Lower leg skin (tissue), 4 donors: ENCODE data around the gene RBM4. TPM values are rescaled to one million over a fixed set of nuclear protein-coding genes. Genes with fewer than 3 reads are reported as not detected.

ENCODE experiments used
- DNase-seq, 2 donors: peaks; one replicate each; pipeline ENCODE4 v3.0.0-alpha.2; 2019; ENCODE audit warnings: low spot score in 2 of 2
- H3K4me3 ChIP-seq: fragments of 200-600 bp; sonication (generic); 2 replicates; pipeline ENCODE4 v1.5.1; 2017; ENCODE audit warnings: mild to moderate bottlenecking, low read depth; ENCODE audit not compliant: poor library complexity, severe bottlenecking
- CTCF ChIP-seq, 3 donors: fragments of 450-650 bp; IDR thresholded peaks; one replicate each; pipeline ENCODE4 v1.5.1; 2016; ENCODE audit warnings: antibody characterized with exemption in 3 of 3, mild to moderate bottlenecking in 3 of 3, moderate library complexity in 2 of 3
- POLR2A ChIP-seq, 2 donors: fragments of 450-650 bp; IDR thresholded peaks; one replicate each; pipeline ENCODE4 v1.6.1; 2016 to 2017; ENCODE audit warnings: antibody characterized with exemption in 2 of 2, mild to moderate bottlenecking in 1 of 2, moderate library complexity in 1 of 2
- WGBS, 2 donors: methylation state at CpG; one replicate each; pipeline ENCODE4 v1.1.5; 2018; 5-methylcytosine and 5-hydroxymethylcytosine counted together
- intact Hi-C: fragments of 100-400 bp; cut with DNase I; formaldehyde crosslinking; loops from one replicate; pipeline ENCODE4 v1.15.0; 2023; ENCODE audit warnings: low total_unique reads
- total RNA-seq, 4 donors: library from RNA; depleted of rRNA; stranded (reverse); fragments of >200 nt; gene quantifications; one replicate each; pipeline ENCODE4 v1.1.0, GENCODE V29; 2016

RBM4 gene
- total RNA-seq, 4 donors from 2014 or later = 59.2 to 96.6 (median 76.0) TPM

- WGBS, 2 donors = 77 to 79% methylated on average over 2 of the region's 2 CpGs
- TF ChIP-seq CTCF (IDR thresholded peaks at IDR 0.05) = no peak
- no peak for TF ChIP-seq POLR2A (IDR thresholded peaks at IDR 0.05)
- intact Hi-C loops = loop anchor here (10.0 kb wide), 1 partner anchor 80 kb away; the partner anchor contains the start of genes CCDC87 and CCS
- no peak overlapping the region for H3K4me3 ChIP-seq
- no peak for DNase-seq
Measured at GRCh38 chr11:66674964-66675602, 36.6 kb downstream of the RBM4 start.

GRCh38 chr11:66676282-66676919, 37.9 kb downstream of the RBM4 start:
- intact Hi-C loops = loop anchor here (10.0 kb wide), 1 partner anchor 82 kb away; the partner anchor contains the start of genes CCDC87 and CCS
- H3K4me3 ChIP-seq = no peak overlapping the region
- WGBS, 2 donors = 59 to 60% methylated on average over 16 of the region's 16 CpGs
- TF ChIP-seq CTCF (IDR thresholded peaks at IDR 0.05) (no peak), POLR2A (IDR thresholded peaks at IDR 0.05) (no peak)
- DNase-seq = no peak

- WGBS, 2 donors = 5 to 6% methylated on average over 27 of the region's 27 CpGs
- TF ChIP-seq POLR2A (IDR thresholded peaks at IDR 0.05) (no peak), CTCF (IDR thresholded peaks at IDR 0.05) (no peak)
- no peak for DNase-seq
- H3K4me3 ChIP-seq = peak overlapping the region; percentile 67
- intact Hi-C loops = loop anchor here (10.0 kb wide), 1 partner anchor 82 kb away; the partner anchor contains the start of genes CCDC87 and CCS
Measured at GRCh38 chr11:66676931-66677598, 38.6 kb downstream of the RBM4 start.

GRCh38 chr11:66677599-66678375, 39.3 kb downstream of the RBM4 start, which contains the start of gene RBM4B:
RBM4B (minus strand) TSS chr11:66677887; CDS start chr11:66677079, 808 bp downstream.
- TF ChIP-seq CTCF (IDR thresholded peaks at IDR 0.05) (no peak), POLR2A (IDR thresholded peaks at IDR 0.05) (no peak)

GRCh38 chr11:66680966-66681645, 42.6 kb downstream of the RBM4 start:
- DNase-seq = no peak
- H3K4me3 ChIP-seq = no peak overlapping the region
- intact Hi-C loops = no loop called here
- WGBS, 2 donors = 87% methylated on average over 7 of the region's 7 CpGs
- TF ChIP-seq POLR2A (IDR thresholded peaks at IDR 0.05) = no peak
- TF ChIP-seq CTCF (IDR thresholded peaks at IDR 0.05) = no peak

More at GRCh38 chr11:66677599-66678375, 39.3 kb downstream of the RBM4 start, which contains the start of gene RBM4B:
- peak; percentile 93 to 99 for DNase-seq
- intact Hi-C loops = loop anchor here (2.0 to 10.0 kb wide), 2 partner anchors 83 to 267 kb away; partner anchors contain the start of genes CCDC87 and CCS
- 0 to 1% methylated on average over 25 to 61 of the region's 61 CpGs for WGBS, 2 donors
- peak within 1 kb of the TSS; percentile 67 for H3K4me3 ChIP-seq
